ENCODE data around the gene EPHB1.
A peak's percentile ranks its signal among the peaks of the same experiment; 100 is the strongest.
"Not testable (repeated sequence)": the region's sequence is repeated elsewhere in the genome, so short reads cannot be mapped to it uniquely, and the experiment has no call there.

The EPHB1 gene

DNA sequence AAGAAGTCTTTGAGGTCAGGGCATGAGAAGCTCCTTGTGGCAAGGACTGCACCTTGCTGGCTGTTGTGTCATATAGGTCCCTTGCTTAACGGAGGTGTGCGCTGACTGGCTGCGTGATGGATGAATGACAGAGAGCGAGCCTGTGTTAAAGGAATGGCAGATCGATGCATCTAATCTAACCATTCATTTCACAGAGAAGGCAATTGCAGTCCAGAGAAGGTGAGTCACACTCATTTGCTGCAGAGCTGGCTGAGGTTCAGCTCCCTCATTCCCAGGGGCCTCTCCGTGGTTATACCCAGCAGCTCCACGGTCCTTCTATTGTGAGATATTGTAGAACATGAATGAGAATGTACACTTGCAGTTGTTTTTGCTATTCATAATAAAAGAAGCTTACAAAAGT lies 289.3 kb downstream of the EPHB1 start:
- no peak for DNase-seq (ENCODE audit: low spot score)

GRCh38 chr3:135084976-135085375 lies 289.9 kb downstream of the EPHB1 start:
- DNase-seq (ENCODE audit: low spot score): no peak

- DNase-seq (ENCODE audit: low spot score): no peak
Measured at GRCh38 chr3:135085652-135086436, 290.8 kb downstream of the EPHB1 start.

- DNase-seq (ENCODE audit: low spot score): no peak
Measured at GRCh38 chr3:135087782-135088181, 292.7 kb downstream of the EPHB1 start.

- DNase-seq (ENCODE audit: low spot score): no peak
Measured at GRCh38 chr3:135089451-135089850, 294.4 kb downstream of the EPHB1 start.

- no peak for DNase-seq (ENCODE audit: low spot score)
Measured at GRCh38 chr3:135090020-135090717, 295.1 kb downstream of the EPHB1 start.

DNA sequence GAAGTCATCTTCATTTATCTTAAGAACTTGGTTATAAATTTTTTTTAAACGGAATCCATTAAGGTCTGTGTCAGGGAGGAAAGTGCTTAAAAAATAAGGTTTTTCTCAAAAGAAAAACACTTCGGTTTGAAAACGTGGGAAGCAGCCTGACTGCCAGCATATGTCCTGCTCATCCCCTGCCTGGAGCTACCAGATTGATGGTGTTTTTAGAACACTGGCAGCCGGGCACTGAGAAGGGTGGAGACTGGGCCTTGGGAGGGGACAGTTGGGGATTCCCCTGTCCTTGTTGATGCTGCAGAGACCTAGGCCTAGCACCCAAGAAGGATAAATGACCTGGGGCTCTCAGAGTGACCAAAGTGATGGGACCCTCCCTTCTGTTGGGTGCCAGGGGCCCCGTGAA lies 296.9 kb downstream of the EPHB1 start:
- no peak for DNase-seq (ENCODE audit: low spot score)

DNA sequence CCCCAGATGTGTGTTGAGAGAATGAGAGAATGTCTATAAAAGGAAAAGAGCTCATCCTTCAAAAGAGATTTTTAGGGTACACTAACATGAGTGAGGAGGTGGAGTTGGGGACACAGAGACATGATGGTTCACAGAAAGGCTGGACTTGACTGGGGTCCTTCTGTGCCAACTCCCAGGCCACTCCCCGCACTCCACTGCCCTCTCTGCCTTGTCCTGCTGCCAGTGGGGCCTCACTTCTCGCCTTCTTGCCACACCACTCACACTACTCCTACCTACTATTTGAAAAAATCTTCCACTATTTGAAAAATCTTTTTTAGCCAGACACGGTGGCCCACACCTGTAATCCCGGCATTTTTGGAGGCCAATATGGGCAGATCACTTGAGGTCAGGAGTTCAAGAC lies 298.1 kb downstream of the EPHB1 start:
- no peak for DNase-seq (ENCODE audit: low spot score)

DNA sequence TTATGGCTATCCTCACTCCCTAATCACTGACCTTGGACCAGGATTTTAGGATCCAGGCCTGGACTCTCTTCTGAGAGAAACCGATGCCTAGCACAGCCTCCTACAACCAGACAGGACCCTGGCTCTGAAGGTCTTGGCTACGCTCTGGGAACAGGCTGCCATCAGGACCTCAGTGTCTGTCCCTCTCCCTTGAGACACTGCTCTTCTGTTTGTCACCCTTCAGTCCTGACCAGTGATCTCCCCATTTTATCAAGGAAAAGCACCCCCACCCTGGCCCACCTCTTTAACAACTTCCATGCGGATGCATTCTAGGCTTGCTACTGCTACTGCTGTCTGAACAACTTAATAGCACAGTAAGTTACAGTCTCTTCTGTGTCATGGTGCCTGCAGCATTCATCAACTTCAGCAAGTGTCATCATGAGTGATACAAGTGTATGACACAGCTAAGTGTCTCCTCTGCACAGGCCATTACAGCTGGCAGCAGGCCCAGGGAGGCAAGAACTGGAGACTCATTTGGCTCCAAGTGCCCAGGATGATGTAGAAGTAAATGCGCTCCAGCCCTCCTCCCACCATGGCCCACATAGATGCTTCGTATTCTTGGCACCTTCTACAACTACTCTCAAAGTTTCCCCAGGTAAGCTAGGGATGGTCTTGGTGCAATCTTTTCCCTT lies 302.4 kb downstream of the EPHB1 start:
- DNase-seq (ENCODE audit: low spot score): no peak

GRCh38 chr3:135099734-135100355 lies 304.8 kb downstream of the EPHB1 start:
- DNase-seq (ENCODE audit: low spot score): no peak

- no peak for DNase-seq (ENCODE audit: low spot score)
Measured at GRCh38 chr3:135100366-135100765, 305.3 kb downstream of the EPHB1 start.

DNA sequence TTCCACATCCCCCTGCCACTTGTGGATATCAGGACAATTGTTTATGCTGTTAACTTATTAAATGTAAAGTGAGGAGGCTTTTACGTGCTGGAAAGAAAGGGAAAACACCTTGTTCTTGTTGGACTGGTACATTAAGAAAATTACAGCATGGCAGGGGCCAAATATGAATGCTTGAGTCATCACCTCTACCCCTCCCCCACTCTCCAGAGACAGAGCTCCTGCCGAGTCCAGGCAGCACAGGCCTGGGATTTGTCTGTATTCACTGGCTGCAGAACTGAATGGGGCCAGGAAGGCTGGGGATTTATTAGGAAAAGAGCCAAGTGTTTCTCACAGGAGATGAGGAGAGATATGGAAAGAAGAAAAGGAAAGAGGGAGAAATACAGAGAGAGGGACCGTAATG lies 308.9 kb downstream of the EPHB1 start:
- no peak for DNase-seq (ENCODE audit: low spot score)

DNA sequence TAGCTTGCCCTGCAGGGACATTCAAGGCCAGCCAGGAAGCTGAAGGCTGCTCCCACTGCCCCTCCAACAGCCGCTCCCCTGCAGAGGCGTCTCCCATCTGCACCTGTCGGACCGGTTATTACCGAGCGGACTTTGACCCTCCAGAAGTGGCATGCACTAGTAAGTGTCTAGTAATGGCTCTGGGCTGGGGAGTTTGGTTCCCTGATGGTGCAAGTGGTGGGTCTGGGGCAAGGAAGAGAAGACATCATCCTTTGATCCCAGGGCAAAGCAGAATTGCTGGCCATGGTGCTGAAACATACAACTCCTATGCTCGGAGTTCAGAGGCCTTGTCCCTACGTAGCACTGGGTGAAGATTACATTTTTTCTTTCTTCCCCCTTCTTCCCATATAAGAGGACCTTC lies 311.4 kb downstream of the EPHB1 start:
- no peak for DNase-seq (ENCODE audit: low spot score)

DNA sequence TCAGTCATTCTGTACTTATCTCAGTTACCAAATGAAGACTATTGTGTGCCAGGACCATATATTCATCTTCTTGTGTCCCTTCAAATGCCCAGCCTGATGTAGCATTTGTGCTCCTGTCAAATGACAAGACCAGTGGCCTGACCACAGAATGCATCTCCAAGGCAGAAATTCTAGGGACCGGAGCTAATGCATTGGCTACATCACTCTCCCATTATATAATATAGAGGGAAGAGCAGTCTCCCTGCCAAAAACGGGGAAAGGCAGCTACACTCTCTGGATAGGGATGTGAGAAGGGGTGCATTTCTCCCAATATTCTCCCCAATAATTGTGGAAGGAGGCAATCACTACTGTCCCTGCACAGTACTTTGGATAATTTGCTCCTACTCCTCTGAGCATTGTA lies 312.0 kb downstream of the EPHB1 start:
- DNase-seq (ENCODE audit: low spot score): no peak

GRCh38 chr3:135109681-135110080 lies 314.6 kb downstream of the EPHB1 start:
- DNase-seq (ENCODE audit: low spot score): peak; percentile 34

GRCh38 chr3:135114551-135114950 lies 319.5 kb downstream of the EPHB1 start:
- not testable (repeated sequence) for DNase-seq (ENCODE audit: low spot score)

GRCh38 chr3:135117977-135118376 lies 322.9 kb downstream of the EPHB1 start:
- DNase-seq (ENCODE audit: low spot score): no peak

DNA sequence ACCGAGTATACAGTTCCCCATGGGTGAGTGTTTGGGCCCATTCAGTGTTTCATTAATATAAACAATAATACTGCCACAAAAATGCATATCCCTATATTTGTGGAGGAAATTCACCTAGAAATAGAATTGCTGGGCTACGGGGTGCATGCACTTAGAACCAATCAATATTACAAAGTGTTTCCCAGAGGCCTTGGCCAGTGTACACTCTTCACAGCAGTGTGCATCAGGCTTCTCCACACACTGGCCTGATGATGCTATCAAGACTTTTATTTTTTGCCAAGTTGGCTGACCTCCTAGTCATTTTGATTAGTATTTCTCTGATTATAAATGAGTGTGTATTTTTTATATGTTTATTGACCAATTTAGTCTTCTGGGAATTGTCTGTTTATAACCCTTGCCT lies 323.7 kb downstream of the EPHB1 start:
- DNase-seq (ENCODE audit: low spot score): no peak

DNA sequence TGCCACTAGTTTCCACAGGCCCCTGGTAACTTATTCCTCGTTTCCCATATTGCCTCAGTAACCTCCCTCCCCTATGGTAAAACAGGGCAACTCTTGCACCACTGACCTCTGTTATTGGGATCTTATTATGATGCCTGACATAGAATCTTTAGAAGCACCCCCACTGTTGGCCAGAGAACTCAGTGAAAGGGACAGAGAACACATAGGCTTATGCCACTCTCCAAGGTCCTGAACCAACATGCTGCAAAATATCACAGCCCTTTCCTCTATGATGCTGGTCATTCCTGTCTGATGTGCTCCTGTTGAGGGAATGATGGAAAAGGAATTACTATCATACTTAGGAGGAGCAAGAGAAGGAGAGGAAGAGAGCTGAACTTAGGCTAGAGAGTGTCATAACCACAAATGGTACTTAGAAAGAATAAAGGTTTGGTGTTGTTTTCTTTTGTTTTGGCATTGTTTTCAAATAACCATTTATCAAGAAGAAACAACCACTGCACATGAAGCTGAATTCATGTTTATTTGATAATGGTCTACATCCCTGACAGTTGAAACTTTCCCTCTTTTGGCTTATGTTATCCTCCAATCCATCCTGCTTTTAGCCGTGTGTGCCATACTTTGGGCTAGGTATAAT lies 330.2 kb downstream of the EPHB1 start:
- no peak for DNase-seq (ENCODE audit: low spot score)

DNA sequence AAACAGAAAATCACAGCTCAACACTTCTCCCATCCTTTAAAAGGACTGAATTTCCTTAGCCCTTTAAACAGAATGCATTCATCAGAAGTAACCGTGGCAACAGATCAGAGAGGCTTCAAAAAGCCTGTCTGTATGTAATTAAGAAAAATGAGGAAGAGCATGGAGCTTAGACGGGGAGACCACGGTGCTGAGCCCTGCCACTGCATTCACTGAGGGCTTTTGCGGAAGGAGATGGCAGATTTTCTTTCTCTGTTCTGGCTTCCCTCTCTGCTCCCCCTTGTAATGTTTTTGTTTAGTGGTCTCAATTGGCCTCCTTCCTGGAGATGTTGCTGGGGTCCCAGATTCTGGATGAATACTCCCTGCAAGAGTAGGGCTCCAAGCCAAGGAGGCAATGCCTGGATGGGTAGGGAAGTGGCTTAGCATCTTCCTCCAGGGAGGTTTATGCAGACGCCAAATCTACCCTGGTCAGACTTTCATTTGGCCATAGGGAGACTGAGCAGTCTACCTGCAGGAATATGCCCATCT lies 332.9 kb downstream of the EPHB1 start:
- DNase-seq (ENCODE audit: low spot score): no peak

DNA sequence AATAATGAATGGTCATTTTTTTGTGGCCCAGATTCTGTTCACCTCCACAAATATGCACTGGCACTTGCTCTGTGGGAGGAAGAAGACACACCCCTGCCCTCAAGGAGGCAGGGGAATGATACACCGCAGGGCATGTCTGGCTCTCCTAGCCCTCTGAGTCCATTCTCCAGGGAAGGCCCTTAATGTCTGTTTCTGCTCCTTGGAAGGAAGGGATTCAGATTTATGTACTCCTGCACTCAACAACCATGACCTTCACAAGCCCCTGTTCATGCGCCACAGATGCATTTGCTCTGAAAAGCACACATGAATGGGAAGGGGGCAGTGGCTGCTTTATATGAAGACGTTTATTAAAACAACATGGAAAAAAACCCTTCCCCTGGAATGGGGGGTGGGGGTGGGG lies 333.8 kb downstream of the EPHB1 start:
- DNase-seq (ENCODE audit: low spot score): no peak

GRCh38 chr3:135131290-135131689 lies 336.2 kb downstream of the EPHB1 start:
- DNase-seq (ENCODE audit: low spot score): no peak

Data from Ammon's horn (tissue), 1 donor.